HG02970 (cell line): Measurements from ENCODE around the gene IFI44L.

Experiments used
- ATAC-seq: cut with Tn5 transposase; IDR thresholded peaks from one replicate; pipeline ENCODE4 v1.9.1; 2021; ENCODE audit warnings: mild to moderate bottlenecking, moderate library complexity, moderate number of reproducible peaks; ENCODE audit not compliant: unreplicated experiment, low FRiP score

IFI44L gene

DNA sequence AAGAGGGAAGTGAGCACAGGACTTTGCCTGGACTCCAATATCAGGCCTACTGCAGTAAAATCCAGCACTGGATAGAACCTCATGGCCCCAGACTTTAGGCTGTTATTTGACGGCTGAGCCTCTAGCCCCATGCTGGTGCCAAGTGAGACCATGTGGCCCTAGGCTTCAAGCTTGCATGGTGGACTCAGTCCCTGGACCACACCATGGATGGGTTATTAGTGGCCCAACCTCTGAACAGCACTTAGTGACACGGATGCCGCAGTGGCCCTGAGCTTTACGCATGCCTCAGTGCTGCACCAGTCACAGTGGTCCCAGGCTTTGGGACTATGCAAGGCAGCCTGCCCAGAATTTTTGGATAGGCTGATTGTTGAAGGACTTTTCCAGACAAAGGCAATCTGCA lies 13.0 kb downstream of the IFI44L start:
- ATAC-seq: no peak

DNA sequence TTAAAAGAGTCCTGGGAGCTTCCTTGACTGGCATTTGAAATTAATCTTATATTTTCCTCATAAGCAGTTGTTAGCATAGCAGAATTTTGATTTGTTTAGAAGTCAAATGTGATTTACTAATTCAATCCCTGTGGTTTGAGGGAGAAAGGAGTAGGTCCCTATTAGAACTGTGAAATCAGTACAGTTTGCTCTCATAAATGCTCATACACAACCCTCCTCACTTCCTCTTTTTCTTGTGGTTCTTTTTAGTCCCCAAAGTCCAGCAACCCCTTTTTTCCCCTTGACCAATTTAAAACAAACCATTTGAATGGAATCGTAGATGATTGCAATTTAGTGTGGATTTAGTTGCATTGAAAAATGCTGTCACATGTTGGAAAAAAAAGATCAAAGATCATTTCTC lies 20.2 kb downstream of the IFI44L start:
- ATAC-seq: no peak

DNA sequence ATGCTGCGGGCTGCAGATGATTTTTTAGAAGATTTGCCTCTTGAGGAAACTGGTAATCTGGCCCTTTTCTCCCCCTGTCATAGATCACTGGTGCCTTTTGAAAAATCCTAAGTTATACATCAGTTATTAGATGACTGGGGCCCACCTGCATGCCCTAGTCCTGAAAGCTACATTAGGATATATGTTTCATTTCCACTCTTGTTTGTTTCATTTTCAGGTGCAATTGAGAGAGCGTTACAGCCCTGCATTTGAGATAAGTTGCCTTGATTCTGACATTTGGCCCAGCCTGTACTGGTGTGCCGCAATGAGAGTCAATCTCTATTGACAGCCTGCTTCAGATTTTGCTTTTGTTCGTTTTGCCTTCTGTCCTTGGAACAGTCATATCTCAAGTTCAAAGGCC lies 21.3 kb downstream of the IFI44L start:
- no peak for ATAC-seq

DNA sequence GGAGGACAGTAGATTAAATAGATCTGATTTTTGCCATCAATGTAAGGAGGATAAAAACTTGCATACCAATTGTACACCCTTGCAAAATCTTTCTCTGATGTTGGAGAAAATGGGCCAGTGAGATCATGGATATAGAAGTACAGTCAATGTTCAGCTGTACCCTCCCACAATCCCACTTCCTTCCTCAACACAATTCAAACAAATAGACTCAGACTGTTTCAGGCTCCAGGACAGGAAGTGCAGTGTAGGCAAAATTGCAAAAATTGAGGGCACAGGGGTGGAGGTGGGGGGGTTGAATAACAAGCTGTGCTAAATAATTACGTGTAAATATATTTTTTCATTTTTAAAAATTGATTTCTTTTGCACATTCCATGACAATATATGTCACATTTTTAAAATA lies 25.5 kb downstream of the IFI44L start:
- ATAC-seq: no peak

DNA sequence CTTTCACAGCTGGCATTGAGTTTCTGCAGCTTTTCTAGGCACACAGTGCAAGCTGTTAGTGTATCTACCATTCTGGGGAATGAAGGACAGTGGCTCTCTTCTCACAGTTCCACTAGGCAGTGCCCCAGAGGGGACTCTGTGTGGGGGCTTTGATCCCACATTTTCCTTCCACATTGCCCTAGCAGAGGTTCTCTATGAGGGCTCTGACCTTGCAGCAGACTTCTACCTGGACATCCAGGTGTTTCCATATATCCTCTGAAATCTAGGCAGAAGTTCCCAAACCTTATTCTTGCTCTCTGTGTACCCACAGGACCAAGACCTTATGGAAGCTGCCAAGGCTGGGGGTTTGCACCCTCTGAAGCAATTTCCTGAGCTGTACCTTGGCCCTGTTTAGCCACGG lies 27.0 kb downstream of the IFI44L start:
- ATAC-seq: no peak

DNA sequence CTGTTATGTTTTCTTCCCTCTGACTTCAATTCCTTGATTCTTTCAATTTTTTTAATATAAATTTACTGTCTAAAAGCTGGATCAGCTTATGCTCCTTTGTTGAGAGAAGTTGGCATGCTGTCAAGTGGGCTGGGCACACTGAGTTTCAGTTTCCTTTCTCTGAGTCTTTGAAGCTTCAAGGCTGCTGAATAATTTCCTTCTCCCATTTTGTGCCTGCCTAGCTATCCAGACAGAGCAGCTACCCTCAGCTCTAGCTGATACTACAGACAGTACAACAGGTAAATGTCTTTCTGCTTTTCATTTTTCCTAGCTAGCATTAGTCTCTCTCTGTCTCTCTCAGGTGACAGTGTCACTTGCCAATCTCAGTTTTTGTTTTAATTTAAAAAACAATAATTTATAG lies 29.4 kb downstream of the IFI44L start, which contains the start of gene IFI44:
TSS of gene IFI44 (plus strand) at position 204 of the 400 bp plus-strand sequence. CDS start 365 bp downstream, outside the sequence.
- ATAC-seq: peak; percentile 82

DNA sequence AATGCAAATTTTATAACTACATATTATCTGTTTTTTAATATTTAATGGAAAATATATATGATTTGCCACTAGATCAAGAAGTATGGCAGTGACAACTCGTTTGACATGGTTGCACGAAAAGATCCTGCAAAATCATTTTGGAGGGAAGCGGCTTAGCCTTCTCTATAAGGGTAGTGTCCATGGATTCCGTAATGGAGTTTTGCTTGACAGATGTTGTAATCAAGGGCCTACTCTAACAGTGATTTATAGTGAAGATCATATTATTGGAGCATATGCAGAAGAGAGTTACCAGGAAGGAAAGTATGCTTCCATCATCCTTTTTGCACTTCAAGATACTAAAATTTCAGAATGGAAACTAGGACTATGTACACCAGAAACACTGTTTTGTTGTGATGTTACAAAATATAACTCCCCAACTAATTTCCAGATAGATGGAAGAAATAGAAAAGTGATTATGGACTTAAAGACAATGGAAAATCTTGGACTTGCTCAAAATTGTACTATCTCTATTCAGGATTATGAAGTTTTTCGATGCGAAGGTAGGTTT lies 29.9 kb downstream of the IFI44L start:
- ATAC-seq: no peak

DNA sequence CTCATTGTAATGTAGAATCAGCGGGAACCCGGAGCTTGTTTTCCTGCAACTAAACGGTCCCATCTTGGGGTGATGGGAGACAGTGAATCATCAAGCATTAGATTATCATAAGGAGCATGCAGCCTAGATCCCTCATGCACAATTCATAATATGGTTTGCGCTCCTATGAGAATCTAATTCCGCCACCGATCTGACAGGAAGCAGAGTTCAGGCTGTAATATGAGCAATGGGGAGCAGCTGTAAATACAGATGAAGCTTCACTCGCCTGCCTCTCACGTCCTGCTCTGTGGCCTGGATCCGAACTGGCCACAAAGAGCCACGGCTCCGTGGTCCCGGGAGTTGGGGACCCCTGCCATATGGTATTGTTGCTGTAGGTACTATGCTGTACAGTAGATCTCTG lies 31.0 kb downstream of the IFI44L start:
- no peak for ATAC-seq

DNA sequence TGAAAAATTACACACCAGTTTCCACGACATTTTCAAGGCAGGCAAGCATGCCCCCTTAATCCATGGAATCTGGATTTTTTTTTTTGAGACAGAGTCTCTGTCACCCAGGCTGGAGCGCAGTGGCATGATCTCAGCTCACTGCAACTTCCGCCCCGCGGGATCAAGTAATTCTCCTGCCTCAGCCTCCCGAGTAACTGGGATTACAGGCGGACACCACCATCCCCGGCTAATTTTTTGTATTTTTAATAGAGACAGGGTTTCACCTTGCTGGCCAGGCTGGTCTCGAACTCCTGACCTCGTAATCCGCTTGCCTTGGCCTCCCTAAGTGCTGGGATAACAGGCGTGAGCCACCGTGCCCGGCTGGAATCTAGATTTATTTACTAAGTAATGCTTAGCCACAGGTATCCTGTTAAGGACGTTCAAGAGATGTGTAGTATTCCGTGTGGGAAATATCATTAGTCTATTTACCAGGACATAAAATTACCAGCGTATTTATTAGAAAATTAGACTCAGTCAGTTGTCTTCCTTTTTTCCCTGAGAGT lies 31.8 kb downstream of the IFI44L start:
- ATAC-seq: no peak

DNA sequence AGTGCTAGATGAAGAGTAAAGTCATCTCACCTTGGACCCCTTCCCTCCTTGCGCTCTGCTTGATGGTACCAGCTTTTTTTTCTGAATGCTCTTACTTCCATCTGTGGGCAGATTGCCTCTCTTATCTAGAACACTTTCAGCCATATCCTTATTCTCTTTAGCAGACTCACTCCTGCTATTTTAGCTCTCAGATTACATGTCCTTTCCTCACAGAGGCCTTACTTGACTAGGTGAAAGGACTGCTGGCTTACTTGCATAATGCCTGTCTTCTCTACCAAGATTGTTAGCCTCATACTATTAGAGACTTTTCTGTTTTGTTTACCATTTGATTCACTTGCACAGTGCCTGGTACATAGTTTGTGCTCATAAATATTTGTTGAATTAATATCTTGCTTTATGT lies 38.7 kb downstream of the IFI44L start:
- no peak for ATAC-seq

DNA sequence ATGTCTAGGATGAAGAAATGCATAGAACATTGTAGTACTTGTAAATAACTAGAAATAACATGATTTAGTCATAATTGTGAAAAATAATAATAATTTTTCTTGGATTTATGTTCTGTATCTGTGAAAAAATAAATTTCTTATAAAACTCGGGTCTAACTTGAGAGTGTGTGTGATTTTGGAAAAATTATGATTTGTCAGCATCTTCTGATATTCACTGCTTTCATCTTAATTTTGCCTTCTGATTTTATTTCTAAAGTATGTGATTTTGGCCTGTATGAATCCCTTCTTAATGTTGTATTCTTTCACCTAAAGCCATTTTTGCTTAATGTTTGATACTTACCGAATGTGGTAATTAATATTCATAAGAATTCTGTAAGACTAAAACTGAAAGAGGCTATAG lies 43.7 kb downstream of the IFI44L start:
- ATAC-seq: no peak

DNA sequence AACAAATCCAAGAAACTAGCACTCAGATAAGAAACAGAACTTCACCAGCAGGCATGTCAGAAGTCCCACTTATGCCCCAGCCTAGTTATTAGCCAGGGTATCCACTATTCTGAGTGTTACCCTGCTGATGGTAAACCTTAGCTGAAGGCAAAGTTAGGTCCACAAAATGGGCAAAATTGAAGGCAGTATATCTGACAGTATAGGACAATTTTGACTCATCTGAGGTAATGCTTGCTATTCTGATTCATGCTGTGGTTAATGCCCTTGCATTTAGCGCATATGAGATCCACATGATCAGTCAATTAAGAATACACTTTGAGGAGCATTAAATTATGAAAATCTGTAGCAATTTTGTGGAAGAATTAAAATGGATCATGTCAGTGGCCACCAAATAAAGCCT lies 44.5 kb downstream of the IFI44L start:
- ATAC-seq: no peak

DNA sequence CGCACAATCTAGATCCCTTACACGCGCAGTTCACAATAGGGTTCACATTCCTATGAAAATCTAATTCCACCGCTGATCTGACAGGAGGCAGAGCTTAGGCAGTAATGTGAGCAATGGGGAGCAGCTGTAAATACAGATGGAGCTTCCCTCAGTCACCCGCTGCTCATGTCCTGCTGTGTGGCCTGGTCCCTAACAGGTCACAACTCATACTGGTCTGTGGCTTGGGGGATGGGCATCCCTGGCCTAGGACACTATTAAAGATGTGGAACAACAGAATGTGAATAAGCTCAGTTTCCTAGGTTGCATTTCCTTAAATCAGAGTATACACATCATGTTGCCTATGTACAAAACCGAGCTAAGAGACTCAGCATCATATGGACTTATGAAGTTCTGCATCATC lies 45.6 kb downstream of the IFI44L start:
- no peak for ATAC-seq

DNA sequence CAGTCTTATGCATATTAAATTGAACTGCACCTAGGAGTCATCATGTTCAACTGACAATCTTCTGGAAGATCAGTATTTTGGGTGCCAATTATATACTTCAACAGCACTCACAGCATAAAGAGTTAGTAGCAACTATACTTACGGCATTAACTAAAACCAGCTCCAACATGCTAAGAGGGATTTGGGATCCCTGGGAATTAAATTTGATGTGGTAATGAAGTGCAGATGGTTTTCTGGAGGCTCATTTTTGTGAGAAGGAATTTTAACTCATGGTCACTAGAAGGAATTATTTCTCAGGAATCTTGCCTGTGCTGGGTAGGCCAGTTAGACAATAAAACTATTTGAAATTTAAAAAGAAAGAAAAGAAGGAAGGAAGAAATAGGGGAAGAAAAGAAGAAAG lies 47.7 kb downstream of the IFI44L start:
- no peak for ATAC-seq

DNA sequence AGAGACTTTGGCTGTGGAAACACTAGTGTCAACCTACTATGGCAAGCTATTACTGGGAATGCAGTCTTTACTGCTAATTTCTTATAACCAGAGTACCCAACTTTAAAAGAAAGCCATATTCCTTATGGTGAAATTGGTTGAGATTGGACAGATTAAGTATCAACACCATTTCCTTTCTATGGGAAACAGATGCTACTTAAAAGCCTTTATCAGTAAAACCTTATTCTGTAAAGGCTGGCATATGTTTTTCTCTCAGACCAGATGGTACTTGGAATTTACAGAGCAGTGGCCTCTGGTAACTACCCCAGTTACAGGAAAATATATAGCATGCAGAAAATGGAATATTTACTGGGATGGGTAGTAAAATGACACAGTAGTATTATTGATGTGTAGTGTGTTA lies 48.2 kb downstream of the IFI44L start:
- ATAC-seq: no peak

DNA sequence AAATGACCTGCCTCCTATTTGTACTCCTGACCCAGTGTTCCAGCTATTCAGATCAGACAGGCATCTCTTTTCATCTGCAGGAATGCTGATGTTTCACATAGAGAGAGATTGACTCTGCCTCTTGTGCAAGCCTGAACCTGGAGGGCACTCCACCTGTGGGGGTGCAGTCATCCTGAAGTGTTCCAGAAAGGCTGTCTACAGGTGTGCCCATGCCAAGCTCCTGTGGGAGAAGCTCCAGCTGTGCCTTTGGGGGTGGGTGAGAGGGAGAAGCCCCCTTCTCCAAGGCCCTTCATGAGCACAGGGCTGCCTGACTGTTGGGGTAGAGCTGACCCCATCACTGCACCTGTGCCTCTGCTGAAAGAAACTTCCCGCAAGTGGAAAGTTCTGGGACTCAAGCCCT lies 52.2 kb downstream of the IFI44L start:
- ATAC-seq: no peak

DNA sequence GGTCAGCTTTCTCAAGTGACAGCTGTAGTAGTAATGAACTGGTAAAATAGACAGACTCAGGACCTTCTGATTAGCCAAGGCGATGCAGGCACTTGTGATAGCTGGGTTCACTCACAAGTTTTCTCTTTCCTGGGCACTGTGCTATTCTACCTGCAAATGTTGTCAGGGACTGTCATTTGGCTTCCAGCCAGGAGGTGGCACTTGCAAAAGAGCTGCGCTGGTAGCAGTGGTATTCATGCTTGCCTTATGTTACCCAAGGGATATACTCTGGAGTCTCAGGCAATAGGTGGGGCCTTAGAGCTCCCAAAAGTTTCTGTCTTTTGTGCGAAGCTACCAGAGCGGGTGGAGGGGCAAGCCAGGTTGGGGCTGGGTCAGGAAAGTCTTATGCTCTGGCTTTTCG lies 52.9 kb downstream of the IFI44L start:
- ATAC-seq: no peak

DNA sequence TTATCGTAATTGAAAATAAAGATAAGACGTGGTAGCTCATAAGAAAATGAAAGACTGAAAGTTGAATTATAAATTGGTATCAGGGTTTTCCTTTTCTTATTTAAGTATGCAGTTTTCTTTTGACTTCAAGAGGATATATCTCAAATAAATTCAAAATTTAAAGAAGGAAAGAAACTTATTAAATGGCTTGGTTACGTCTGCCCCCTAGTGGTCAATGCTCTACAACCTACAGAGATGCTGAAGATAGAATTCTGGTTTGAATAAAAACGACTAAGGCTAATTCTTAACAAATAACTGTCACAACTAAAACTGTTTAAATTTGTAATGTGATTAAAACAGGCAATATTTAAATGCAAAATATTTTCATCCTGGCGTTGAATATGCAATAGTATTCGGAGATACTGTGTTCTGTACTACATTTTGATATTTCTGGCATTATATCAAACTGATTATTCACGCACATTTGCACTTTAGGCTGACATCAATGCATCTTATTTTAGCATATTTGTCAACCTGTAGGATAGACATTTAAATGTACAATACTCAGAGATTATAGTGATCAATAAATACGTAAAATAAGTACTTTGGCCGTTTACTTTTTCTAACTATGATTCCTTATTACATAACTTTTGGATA lies 56.2 kb downstream of the IFI44L start:
- ATAC-seq: no peak

DNA sequence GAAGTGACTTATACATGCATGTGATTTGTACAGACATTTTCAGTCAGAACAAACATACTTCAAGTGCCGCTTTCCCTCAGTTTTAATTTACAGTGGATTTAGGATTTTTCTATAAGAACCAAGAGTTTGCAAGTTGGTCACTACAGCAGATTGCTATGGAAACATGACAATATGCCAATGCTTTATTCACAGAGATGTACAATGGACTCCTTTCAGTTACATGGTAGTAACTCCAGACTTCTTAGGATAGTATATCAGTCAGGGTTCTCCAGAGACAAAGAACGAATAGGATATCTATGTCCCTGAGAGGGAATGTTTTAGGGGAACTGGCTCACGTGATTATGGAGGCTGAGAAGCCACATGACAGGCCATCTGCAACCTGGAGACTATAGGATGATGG lies 56.7 kb downstream of the IFI44L start:
- ATAC-seq: no peak

DNA sequence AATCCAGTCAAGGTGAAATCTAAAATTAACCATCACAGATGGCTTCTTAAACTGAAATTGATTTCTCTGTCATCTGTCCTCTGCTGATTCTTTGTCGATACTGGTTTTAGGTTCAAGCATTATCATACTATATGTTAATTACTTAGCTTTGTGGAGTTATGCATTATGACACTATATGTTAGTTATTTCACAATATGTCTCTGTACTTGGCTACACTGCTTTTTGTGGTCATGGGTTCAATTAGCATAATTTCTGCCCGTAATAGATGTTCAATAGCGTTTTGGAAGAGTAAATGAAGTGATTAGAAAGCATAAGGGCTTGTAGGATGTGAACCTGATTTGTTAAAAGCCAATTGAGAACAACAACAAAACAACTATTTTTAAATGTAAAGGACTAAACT lies 57.5 kb downstream of the IFI44L start:
- ATAC-seq: no peak

DNA sequence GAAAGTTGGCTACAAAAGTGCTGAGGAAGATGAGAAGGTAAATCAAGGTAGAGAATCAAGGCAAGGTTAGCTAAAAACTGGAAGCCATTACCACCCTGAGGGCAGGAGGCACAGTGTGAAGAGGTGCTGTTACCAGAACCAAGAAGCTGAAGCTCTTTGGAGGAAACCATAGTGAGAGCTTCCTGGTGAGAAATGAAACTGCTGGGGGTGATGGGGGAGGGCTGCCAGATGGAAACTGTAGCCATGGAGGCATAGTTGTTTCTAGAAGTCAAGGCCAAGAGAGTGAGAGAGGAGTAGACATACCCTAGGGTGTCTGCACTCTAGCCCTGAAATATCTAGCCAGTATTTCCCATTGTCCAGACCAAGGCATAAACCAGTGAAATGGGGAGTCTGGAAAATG lies 58.1 kb downstream of the IFI44L start:
- ATAC-seq: peak; percentile 66

DNA sequence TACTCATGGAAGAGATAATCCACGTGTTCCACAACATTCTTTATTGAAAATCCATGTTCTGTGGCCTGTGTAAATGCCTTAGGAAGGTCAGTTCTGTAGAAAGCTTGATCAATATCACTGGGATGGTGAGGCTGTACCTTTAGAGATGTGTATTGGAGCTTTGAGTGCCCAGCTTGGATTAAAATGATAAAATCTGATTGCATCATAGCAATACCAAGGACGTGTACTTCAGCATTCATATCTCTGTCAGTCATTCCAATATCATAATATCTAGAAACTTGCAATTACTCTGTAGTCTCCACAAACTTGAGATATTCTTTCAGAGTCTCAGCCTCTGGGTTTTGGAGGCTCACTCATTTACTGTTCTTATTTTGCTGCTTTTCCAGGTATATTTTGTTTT lies 61.0 kb downstream of the IFI44L start:
- ATAC-seq: no peak
